HG03442 (cell line): Measurements from ENCODE around the gene EXOC6.
"Not testable (repeated sequence)": the region's sequence is repeated elsewhere in the genome, so short reads cannot be mapped to it uniquely, and the experiment has no call there.

ENCODE experiments used
- ATAC-seq: cut with Tn5 transposase; IDR thresholded peaks from one replicate; pipeline ENCODE4 v1.9.1; 2021; ENCODE audit warnings: mild to moderate bottlenecking, moderate library complexity; ENCODE audit not compliant: unreplicated experiment

Gene EXOC6

DNA sequence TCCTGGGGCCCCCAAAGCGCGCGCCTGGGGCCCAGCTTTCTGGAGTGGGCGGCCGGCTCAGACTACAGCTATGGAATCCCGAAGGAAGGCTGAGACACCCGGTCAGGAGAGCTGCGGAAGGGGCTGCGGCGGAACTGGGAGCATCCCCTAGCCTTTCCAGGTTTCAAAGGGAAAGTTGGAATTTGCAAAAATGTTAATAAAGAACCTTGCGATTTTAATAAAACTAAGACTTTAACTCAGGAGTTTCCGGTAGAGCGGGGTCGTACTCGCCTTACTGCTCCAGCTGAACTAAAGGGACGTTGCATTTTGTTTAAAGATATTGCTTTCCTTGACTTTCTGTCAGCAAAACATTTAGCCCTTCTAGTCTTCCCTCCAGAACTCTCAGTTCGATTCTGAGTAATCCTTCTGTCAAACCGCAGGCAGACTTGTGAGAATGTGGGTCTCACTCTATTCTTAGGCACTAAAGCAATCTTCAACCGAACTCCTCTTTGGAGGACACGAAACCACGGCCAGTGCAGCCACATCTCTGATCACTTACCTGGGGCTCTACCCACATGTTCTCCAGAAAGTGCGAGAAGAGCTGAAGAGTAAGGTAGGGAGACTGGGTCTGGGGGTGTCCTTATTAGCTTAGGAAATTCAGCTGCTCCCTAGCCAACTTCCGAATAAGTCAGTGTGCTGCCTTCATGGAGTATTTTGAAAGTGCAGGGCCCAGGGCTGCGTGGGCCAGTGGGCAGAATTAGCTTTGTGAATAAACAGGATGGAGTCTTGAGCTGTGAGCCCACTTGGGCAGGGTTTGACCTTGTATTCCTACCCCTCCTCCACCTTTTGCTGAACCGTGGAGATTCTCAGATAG is 227.3 kb downstream of the EXOC6 start:
- no peak for ATAC-seq

GRCh38 chr10:93076871-93077270 is 228.6 kb downstream of the EXOC6 start:
- ATAC-seq, result no peak

DNA sequence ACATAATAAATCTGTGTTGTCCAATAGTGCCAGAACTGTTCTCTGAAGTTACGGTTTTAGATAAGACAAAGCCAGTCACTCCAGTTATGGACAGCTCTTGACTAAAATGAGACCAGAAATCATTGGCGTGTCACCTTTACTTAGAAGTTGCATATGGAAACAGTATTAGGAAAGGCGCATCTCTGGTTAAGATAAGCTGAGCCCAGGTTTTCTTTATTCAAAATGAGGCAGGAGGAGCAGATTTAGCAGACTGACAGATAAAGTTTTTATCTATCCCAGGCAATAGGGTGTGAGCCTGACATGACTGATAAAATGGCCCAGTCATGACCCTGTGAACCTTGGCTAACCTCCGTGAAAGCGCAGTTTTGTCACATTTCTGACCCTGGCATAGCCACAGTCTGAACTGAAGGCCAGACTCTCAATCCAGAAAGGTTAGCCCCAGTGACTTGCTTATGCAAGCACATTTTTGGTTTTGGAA is 229.6 kb downstream of the EXOC6 start:
- no peak for ATAC-seq

DNA sequence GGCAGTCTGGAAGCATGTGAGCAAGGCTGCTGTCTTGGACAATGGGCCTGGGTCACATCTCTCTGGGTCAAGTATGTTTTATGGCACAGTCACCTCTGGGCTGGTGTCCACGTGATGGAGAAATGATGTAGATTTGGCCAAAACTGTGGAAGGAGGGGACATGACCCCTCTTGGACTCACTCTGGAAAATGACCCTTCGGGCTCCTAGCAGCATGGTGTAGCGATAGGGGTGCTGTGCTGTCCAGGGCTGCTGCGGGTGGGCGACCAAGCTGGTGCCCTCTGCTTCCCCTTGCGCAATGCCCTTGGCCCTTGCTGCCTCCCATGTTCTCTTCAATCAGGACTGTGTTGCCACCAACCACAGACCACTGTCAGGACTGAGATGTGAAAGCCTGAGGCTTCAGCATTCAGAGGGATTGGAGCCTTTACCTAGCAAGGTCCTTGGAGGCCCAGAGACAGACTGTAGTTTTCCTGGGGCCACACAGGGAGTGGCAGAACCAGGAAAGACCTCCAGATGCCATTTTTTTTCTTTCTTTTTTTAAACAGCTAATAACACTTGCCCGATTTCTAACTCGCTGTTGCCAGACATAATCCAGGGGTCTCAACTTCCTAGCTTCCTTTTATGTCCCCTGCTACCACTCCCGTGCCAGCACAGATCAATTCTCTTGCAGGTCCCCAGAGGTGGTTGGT is 231.5 kb downstream of the EXOC6 start:
- no peak for ATAC-seq

- ATAC-seq, result no peak
These were observed 232.2 kb downstream of the EXOC6 start for GRCh38 chr10:93080350-93081046.

DNA sequence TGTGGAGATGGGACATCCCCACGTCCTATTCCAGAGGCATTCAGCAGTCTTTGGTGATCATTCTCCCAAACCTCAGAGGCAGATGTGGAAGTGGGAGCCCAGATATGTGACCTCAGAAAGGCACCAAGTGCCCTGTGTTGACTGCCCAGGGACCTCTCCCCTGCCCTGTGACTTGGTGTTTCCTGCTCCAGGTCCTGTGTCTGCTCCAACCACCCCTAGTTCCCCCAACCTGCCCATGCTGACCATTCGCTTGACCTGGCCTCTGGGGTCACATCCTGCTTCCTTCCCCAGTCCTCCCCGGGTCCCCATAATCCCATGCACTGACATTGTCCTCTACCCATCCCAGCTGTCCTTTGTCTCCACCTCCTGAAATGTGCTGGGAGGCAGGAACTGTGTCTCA is 233.0 kb downstream of the EXOC6 start:
- no peak for ATAC-seq

- ATAC-seq, result no peak
These were observed 233.5 kb downstream of the EXOC6 start for GRCh38 chr10:93081834-93082233.

- ATAC-seq, result no peak
These were observed 235.6 kb downstream of the EXOC6 start for GRCh38 chr10:93083743-93084539.

GRCh38 chr10:93085272-93085859 is 237.0 kb downstream of the EXOC6 start:
- no peak for ATAC-seq

DNA sequence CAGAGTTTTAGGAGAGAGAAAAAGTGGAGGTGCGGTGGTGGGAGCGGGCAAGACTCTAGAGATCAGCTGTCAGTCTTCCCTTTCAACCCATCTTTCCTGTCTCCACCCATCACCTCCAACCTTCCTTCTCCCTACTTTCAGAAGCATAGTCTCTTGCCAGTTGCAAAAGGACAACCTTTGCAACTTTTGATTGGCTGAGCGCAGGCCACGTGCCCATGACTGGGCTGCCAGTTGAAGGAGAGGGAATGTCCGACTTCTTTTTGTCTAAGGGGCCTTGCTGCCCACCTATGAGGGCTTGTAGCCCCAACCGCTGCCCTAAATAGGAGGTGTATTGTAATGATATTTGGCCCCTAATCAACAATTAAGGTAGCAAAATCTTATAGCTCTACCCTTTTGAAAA is 238.0 kb downstream of the EXOC6 start:
- no peak for ATAC-seq

DNA sequence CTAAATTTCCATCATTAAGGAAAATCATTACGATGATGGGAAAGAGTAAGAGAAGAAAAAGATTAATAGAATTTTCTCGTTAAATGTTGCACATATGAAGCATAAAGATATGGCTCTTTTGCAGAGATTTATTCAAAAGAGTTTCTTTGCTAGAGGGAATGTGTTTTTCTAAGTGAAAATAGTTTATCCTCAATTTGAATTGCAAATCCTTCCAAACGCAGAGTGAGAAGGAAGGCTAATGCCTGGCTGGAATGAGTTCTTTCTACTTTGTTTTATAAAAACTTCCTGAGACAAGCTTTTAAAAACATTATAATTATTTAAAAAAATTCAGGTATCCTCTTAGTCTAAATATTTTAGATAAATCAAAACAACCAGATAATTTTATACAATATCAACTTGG is 239.5 kb downstream of the EXOC6 start:
- no peak for ATAC-seq

GRCh38 chr10:93088466-93088865 is 240.1 kb downstream of the EXOC6 start:
- no peak for ATAC-seq

GRCh38 chr10:93090619-93091018 is 242.3 kb downstream of the EXOC6 start:
- ATAC-seq, result no peak

GRCh38 chr10:93091960-93092359 is 243.6 kb downstream of the EXOC6 start:
- ATAC-seq, result no peak

DNA sequence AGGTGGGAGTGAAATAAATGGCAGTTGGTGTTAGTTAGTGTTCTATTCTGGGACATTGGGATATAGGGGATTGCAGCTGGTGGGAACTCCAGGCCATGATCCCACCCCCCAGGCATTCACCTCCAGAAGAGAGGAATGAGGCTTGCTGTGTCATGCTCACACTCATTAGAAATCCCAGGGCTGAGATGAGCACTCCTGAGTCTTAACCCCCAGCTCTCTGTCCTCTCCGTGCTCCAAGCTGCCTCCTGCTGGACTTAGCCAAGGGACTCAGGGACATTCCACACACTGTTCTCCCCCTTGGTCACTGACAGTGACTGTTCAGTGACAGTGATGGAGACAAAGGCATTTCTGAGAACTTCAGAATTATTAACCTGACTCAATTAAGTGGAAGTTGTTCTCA is 246.9 kb downstream of the EXOC6 start:
- no peak for ATAC-seq

GRCh38 chr10:93096901-93097300 is 248.6 kb downstream of the EXOC6 start:
- ATAC-seq, result no peak

DNA sequence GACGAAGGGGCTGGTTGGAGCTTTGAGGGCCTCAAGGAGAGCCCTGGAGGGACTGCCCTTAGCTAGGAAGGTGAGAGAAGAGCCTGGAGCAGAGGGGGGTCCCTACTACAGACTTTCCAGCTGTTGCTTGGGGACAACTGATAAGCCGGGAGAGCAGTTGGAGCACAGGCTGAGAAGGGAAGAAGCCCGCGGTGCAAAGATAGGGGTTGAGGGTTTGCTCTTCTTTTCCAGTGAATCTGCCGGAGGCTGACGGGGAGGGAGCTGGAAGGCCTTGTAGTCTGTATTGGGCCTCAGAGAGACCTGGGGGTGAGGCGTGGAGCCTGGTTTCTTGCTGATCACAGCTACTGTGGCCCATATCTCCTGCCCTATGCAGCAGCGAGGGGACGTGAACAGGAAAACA is 249.1 kb downstream of the EXOC6 start:
- no peak for ATAC-seq

DNA sequence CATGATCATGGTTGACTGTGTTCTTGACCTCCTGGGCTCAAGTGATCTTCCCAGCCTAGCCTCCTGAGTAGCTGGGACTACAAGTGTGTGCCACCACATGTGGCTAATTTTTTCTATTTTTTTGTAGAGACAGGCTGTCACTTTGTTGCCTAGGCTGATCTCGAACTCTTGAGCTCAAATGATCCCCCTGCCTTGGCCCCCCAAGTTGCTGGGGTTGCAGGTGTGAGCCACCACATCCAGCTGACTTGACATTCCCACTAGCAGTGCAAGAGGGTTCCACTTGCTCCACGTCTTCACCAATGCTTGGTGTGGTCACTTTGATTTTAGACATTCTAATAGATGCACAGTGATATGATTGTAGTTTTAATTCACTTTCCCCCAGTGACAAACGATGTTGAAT is 250.5 kb downstream of the EXOC6 start:
- ATAC-seq, result no peak

DNA sequence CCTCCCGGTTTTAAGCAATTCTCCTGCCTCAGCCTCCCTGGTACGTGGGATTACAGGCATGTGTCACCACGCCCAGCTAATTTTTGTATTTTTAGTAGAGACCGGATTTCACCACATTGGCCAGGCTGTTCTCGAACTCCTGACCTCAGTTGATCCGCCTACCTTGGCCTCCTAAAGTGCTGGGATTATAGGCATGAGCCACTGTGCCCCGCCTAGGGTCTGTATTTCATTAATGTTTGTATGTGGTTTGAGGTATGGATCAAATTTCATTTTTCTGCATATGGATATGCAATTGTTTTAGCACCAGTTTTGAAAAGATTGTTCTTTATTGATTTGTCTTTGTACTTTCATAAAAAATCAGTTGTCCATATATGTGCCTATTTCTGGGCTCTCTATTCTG is 251.3 kb downstream of the EXOC6 start:
- no peak for ATAC-seq

GRCh38 chr10:93101148-93101547 is 252.8 kb downstream of the EXOC6 start:
- ATAC-seq, result not testable (repeated sequence)
